PFSK-1 (cell line): ENCODE results near the gene ZNF598.

ENCODE experiments used
- FOXP2 ChIP-seq: optimal IDR thresholded peaks from 2 replicates; pipeline ENCODE3; 2011; ENCODE audit warnings: borderline replicate concordance, control low read depth, inconsistent platforms; ENCODE audit not compliant: insufficient read depth; ENCODE audit errors: extremely low read length, extremely low read depth
- POLR2AphosphoS5 ChIP-seq: IDR thresholded peaks from 2 replicates; pipeline ENCODE4 v1.6.1; 2012; ENCODE audit warnings: low read depth, mild to moderate bottlenecking, control low read depth, low read length, moderate library complexity
- REST ChIP-seq, 2 experiments: IDR thresholded peaks; 2 replicates each; pipeline versions ENCODE4 v1.6.1 to v1.8.0; 2011 to 2012; ENCODE audit warnings: low read depth in 2 of 2, low read length in 2 of 2, control low read depth in 1 of 2, inconsistent platforms in 1 of 2, mild to moderate bottlenecking in 1 of 2, moderate library complexity in 1 of 2; ENCODE audit not compliant: insufficient read depth in 1 of 2
- SIN3A ChIP-seq: IDR thresholded peaks from 2 replicates; pipeline ENCODE4 v1.6.1; 2012; ENCODE audit warnings: mild to moderate bottlenecking, low read length, moderate library complexity, borderline replicate concordance; ENCODE audit not compliant: insufficient read depth
- TAF1 ChIP-seq: IDR thresholded peaks from 2 replicates; pipeline ENCODE4 v1.6.1; 2012; ENCODE audit warnings: low read length, control low read depth, borderline replicate concordance; ENCODE audit not compliant: insufficient read depth

Gene ZNF598

GRCh38 chr16:2036200-2036966, 26.8 kb upstream of the ZNF598 start:
- TF ChIP-seq SIN3A: no peak
- TF ChIP-seq FOXP2: no peak
- no peak for TF ChIP-seq REST (IDR thresholded peaks at IDR 0.05; ENCODE audit: insufficient read depth in 1 of 2, low read depth in 2 of 2, low read length in 2 of 2)
- TF ChIP-seq POLR2AphosphoS5: no peak
- TF ChIP-seq TAF1: no peak

- TF ChIP-seq REST (IDR thresholded peaks at IDR 0.05; ENCODE audit: insufficient read depth in 1 of 2, low read depth in 2 of 2, low read length in 2 of 2) (no peak), FOXP2 (no peak), POLR2AphosphoS5 (no peak), SIN3A (no peak), TAF1 (no peak)
These were observed 26.0 kb upstream of the ZNF598 start for GRCh38 chr16:2035431-2036199.

GRCh38 chr16:2034696-2035430, 25.2 kb upstream of the ZNF598 start:
- TF ChIP-seq SIN3A: no peak
- TF ChIP-seq TAF1: no peak
- no peak for TF ChIP-seq REST (IDR thresholded peaks at IDR 0.05; ENCODE audit: insufficient read depth in 1 of 2, low read depth in 2 of 2, low read length in 2 of 2)
- TF ChIP-seq FOXP2: no peak
- TF ChIP-seq POLR2AphosphoS5: no peak

- TF ChIP-seq REST (IDR thresholded peaks at IDR 0.05; ENCODE audit: insufficient read depth in 1 of 2, low read depth in 2 of 2, low read length in 2 of 2): no peak
- TF ChIP-seq TAF1: no peak
- peak; percentile 7 for TF ChIP-seq FOXP2
These were observed 23.7 kb upstream of the ZNF598 start for GRCh38 chr16:2033057-2033908.
